AG10803 (cell line): ENCODE data around the gene AEBP1.

Experiments used
- DNase-seq: peaks from one replicate; pipeline ENCODE4 v3.0.0; 2010; ENCODE audit warnings: low read depth
- H3K4me3 ChIP-seq: 2 replicates; pipeline ENCODE4 v1.5.1; 2011; ENCODE audit warnings: mild to moderate bottlenecking, low read length, control low read depth
- CTCF ChIP-seq: conservative IDR thresholded peaks from 2 replicates; pipeline ENCODE4 v1.5.1; 2011; ENCODE audit warnings: mild to moderate bottlenecking, low read length, control low read depth, inconsistent platforms

The AEBP1 gene

GRCh38 chr7:44076101-44076895 is 27.8 kb upstream of the AEBP1 start:
- no peak for TF ChIP-seq CTCF
- H3K4me3 ChIP-seq, result no peak overlapping the region
- no peak for DNase-seq

DNA sequence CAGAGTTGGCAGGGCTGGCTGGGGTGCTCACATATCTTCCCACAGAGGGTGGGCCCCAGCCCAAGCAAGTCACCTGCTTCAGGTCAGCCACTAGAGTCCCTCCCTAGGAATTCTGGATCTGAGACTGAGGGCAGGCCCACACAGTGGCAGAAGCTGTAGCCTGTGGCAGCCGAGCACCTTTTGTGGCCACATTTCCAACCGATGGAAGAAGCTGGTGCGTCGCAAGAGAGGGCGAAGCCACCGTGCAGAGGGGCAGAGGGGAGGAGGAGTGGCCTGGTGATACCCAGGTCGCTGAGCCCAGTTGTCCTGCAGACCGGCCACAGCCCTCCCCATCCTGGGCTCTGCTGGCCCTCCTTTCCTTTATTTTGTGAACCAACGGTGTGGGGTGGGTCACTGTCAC is 27.1 kb upstream of the AEBP1 start:
- no peak for TF ChIP-seq CTCF
- DNase-seq, result no peak
- no peak overlapping the region for H3K4me3 ChIP-seq

GRCh38 chr7:44077681-44078091 is 26.5 kb upstream of the AEBP1 start:
- H3K4me3 ChIP-seq, result no peak overlapping the region
- DNase-seq, result no peak
- TF ChIP-seq CTCF, result no peak

- no peak overlapping the region for H3K4me3 ChIP-seq
- DNase-seq, result no peak
- TF ChIP-seq CTCF, result no peak
Measured at GRCh38 chr7:44078521-44078920, 25.6 kb upstream of the AEBP1 start.

DNA sequence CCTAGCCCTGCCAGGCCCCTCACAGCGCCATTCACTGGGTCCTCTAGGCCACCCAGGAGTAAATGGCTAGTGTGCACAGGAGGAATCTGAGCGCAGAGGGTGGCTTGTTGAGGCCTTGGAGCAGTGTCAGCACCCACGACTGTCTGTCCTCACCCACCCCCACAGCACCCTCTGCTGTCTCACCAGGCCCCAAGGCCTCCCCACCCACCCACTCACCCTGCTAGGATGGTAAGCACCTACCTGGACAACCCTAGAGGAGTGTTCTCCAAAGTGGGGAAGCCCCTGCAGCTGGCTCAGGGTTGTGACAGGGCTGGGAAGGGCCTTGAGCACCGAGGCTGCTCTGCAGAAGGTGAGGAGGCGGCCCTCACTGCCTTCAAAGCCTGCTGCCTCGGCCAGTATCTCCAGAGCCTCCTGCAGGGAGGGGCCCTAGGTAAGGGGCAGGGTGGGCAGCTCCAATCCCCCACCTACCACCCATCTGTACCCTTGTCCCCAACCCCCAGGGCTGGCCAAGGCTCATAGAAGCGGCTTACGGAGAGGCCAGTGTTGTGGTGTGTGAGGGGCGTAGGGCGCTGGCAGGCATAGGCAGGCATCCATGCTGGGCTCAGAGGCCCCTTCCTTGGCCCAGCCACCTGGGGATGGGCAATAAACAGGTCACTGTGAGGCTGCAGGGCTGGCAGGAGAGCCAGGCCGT is 24.7 kb upstream of the AEBP1 start:
- DNase-seq, result no peak
- no peak overlapping the region for H3K4me3 ChIP-seq
- no peak for TF ChIP-seq CTCF

GRCh38 chr7:44080118-44080517 is 24.0 kb upstream of the AEBP1 start:
- no peak for TF ChIP-seq CTCF
- no peak overlapping the region for H3K4me3 ChIP-seq
- no peak for DNase-seq
